ENCODE data around the gene MYO7B. TPM values are rescaled to one million over a fixed set of nuclear protein-coding genes. Genes with fewer than 3 reads are reported as not detected.

Gene MYO7B
- total RNA-seq, 4 donors from 2014 or later, result 2.3 to 13.0 (median 4.8) TPM

DNA sequence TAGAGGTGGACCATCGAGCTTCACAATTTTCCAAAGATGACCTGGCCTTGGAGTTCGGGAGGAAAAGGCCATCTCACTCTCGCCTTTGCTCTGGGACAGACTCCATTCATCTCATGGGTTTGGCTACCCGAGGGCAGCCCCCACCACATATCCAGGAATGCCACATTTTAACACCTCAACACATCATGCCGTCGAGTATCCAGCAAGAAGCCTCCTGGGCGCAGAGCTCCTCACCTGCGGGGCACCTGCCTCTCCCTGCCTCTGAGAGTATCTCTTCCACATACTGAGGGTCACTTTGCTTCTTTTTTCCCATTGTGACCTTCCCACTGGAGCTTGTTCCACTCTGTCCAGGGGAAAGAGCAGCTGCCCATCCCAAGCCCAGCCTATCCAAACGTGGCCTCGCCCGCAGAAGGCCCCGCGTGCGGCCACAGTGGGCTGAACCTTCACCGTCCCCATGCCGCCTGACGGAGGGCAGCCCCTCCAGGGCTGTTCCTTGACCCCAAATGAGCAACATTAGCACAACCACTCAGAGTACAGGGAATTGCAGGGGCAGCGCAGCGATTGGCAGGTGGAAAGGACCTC, 145.3 kb downstream of the MYO7B start:
- TF ChIP-seq, protein P1, sequence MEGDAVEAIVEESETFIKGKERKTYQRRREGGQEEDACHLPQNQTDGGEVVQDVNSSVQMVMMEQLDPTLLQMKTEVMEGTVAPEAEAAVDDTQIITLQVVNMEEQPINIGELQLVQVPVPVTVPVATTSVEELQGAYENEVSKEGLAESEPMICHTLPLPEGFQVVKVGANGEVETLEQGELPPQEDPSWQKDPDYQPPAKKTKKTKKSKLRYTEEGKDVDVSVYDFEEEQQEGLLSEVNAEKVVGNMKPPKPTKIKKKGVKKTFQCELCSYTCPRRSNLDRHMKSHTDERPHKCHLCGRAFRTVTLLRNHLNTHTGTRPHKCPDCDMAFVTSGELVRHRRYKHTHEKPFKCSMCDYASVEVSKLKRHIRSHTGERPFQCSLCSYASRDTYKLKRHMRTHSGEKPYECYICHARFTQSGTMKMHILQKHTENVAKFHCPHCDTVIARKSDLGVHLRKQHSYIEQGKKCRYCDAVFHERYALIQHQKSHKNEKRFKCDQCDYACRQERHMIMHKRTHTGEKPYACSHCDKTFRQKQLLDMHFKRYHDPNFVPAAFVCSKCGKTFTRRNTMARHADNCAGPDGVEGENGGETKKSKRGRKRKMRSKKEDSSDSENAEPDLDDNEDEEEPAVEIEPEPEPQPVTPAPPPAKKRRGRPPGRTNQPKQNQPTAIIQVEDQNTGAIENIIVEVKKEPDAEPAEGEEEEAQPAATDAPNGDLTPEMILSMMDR (IDR thresholded peaks at IDR 0.05), result no peak
- TF ChIP-seq POLR2A (IDR thresholded peaks at IDR 0.05), result no peak
- no peak for DNase-seq (ENCODE audit: low spot score in 2 of 2)
- no peak overlapping the region for H3K4me3 ChIP-seq (ENCODE audit: low read depth, poor library complexity, severe bottlenecking)
- WGBS, 2 donors, result 85 to 87% methylated on average over 19 of the region's 19 CpGs
- intact Hi-C loops (cut with DNase I; ENCODE audit: low total_unique reads), result no loop called here

GRCh38 chr2:127681288-127681804, 145.9 kb downstream of the MYO7B start:
- WGBS, 2 donors, result 45 to 55% methylated on average over 23 to 25 of the region's 25 CpGs

GRCh38 chr2:127681976-127682857, 146.7 kb downstream of the MYO7B start:
- no peak for DNase-seq (ENCODE audit: low spot score in 2 of 2)
- TF ChIP-seq, protein P1 (IDR thresholded peaks at IDR 0.05), result no peak
- no peak for TF ChIP-seq POLR2A (IDR thresholded peaks at IDR 0.05)
- 91 to 96% methylated on average over 6 of the region's 6 CpGs for WGBS, 2 donors
- intact Hi-C loops (cut with DNase I; ENCODE audit: low total_unique reads), result no loop called here
- H3K4me3 ChIP-seq (ENCODE audit: low read depth, poor library complexity, severe bottlenecking), result no peak overlapping the region

More at GRCh38 chr2:127681288-127681804, 145.9 kb downstream of the MYO7B start:
- intact Hi-C loops (cut with DNase I; ENCODE audit: low total_unique reads), result no loop called here
- H3K4me3 ChIP-seq (ENCODE audit: low read depth, poor library complexity, severe bottlenecking), result no peak overlapping the region
- no peak for TF ChIP-seq POLR2A (IDR thresholded peaks at IDR 0.05)
- TF ChIP-seq, protein P1 (IDR thresholded peaks at IDR 0.05), result no peak
- peak in 1 of 2 donors; percentile 87 for DNase-seq (ENCODE audit: low spot score in 2 of 2)

DNA sequence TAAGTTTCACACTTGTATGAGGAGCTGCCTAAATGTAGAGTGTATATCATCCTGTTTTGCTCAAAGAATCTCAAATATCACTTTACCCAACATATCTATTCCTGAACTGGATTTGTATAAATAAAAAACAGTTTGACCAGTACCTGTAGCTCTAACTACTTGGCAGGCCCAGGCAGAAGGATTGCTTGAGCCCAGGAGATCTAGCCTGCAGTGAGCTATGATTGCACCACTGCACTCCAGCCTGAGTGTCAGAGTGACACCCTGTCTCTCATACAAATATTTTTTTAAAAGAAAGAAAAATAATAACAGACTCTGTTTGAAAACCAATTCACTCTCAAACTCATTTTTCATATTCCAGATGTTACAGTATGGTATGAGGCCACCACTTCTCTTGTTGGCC, 147.6 kb downstream of the MYO7B start:
- DNase-seq (ENCODE audit: low spot score in 2 of 2), result no peak
- intact Hi-C loops (cut with DNase I; ENCODE audit: low total_unique reads), result no loop called here
- H3K4me3 ChIP-seq (ENCODE audit: low read depth, poor library complexity, severe bottlenecking), result no peak overlapping the region
- TF ChIP-seq, protein P1 (IDR thresholded peaks at IDR 0.05), result no peak
- no peak for TF ChIP-seq POLR2A (IDR thresholded peaks at IDR 0.05)

DNA sequence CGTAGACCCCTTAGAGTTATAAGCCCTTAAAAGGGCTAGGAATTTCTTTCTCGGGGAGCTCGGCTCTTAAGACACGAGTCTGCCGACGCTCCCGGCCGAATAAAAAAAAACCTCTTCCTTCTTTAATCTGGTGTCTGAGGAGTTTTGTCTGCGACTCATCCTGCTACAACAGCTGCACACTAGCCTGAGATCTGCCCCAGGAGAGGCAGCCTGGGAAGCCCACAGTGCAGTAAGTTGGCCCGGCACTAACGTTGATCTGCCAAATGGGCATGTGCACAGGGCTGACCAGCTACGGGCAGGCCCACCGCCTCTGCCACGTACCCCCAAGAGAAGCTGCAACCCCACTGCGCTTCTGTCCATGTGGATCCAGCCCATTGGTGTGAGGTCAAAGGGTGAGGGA, 148.3 kb downstream of the MYO7B start:
- TF ChIP-seq, protein P1 (IDR thresholded peaks at IDR 0.05), result no peak
- no peak for TF ChIP-seq POLR2A (IDR thresholded peaks at IDR 0.05)
- DNase-seq (ENCODE audit: low spot score in 2 of 2), result no peak
- no peak overlapping the region for H3K4me3 ChIP-seq (ENCODE audit: low read depth, poor library complexity, severe bottlenecking)
- intact Hi-C loops (cut with DNase I; ENCODE audit: low total_unique reads), result no loop called here
- 83 to 87% methylated on average over 15 of the region's 15 CpGs for WGBS, 2 donors

All from lower leg skin (tissue), 4 donors.